Measurements from ENCODE around the gene PLLP.
A peak's percentile ranks its signal among the peaks of the same experiment; 100 is the strongest.
"Not testable (repeated sequence)": the region's sequence is repeated elsewhere in the genome, so short reads cannot be mapped to it uniquely, and the experiment has no call there.

Gene PLLP

DNA sequence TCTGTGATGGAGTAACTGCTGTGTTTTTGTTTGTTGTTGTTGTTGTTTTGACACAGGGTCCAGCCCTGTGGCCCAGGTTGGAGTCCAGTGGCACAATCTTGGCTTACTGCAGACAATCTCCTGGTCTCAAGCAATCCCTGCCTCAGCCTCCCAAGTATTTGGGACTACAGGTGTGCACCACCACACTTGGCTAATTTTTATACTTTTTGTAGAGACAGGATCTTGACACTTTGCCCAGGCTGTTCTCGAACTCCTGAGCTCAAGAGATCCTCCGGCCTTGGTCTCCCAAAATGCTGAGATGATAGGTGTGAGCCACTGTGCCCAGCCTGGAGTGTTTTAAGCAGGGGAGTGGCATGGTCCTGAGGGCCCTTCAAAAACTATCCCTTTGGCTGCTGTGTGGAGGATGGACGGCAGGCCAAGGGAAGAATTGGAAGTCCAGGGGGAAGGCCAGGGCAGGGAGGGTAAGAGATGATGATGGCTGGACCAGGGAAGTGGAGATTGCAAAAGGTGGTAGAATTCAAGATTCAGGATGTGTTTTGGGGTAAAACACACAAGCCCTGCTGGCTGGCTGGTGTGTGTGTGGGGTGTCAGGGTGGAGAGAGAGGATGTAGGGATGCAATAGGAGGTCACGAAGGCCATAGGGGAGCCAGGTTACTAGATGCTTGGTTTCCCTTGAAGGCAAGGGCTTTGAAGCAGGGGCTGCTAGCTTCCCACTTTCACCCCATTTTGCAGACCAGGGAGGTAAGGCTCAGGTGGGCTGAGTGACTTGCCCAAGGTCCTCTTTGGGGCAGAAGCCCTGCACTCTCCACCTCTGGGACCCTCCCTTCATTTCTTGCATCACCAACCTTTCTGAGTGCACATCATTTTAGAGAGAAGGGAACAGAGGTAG is 18.8 kb upstream of the PLLP start:
- no peak for DNase-seq (ENCODE audit: low read depth)

DNA sequence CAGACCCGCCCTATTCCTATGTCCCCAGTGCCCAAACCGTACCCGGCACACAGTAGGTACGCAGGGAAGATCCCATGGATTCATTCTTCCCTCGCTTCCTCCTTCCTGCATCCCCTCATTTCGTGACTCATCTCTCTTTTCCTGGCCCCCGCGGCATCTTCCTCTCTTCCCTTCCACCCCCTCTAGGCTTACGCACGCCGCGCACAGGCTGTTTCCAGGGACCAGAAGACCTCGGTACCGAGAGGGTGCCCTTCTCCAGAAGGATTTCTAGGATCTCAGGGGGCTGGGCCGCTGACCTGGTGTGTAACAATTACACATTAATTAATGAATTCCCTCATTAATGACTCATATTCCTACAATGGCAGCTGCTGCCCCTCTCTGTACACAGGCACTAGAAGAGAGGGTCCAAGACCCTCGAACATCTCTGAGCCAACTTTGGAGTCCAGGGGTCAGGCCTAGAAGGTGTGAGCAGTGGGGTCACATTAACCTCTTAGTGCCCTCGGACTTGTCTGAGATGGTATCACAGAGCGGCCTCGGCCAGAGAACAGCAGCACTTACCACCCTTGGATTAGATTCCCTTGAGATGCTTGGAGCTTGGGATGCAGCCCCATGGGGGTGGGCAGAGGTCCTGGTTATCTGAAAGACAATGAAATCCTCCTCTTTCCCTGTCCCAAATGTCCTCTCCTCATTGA is 16.8 kb upstream of the PLLP start:
- no peak for DNase-seq (ENCODE audit: low read depth)

DNA sequence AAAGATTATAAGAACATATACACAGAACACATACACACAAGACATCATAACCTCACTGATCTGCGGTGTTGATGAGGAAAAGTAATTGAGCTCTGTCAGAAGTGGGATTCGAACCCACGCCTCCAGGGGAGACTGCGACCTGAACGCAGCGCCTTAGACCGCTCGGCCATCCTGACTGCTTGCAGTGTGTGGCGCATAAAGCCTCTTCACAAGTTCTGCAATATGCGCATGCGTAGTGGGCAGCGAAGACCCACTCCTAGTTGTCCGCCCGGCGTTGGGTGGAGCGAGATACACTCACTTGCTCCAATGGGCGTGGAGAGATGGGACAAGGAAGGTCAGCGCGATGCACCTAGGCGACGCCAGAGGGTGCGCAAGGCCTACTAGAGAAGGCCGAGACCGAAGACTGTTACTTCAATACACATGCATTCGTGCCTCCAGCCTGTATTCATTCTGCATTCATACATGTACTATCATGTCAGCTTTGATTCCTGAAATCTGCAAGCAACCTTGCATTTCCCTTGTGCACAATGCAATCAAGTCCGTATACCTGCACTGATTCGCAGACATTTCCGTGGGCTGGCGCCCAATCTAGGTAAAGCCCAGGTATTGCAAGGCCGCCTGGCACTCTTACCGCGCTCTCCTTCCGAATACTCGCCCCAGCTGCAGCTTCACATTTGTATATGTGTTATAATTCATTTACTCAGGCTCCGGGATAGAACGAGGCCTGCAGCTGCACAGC is 16.1 kb upstream of the PLLP start:
- DNase-seq (ENCODE audit: low read depth), result peak; percentile 99

DNA sequence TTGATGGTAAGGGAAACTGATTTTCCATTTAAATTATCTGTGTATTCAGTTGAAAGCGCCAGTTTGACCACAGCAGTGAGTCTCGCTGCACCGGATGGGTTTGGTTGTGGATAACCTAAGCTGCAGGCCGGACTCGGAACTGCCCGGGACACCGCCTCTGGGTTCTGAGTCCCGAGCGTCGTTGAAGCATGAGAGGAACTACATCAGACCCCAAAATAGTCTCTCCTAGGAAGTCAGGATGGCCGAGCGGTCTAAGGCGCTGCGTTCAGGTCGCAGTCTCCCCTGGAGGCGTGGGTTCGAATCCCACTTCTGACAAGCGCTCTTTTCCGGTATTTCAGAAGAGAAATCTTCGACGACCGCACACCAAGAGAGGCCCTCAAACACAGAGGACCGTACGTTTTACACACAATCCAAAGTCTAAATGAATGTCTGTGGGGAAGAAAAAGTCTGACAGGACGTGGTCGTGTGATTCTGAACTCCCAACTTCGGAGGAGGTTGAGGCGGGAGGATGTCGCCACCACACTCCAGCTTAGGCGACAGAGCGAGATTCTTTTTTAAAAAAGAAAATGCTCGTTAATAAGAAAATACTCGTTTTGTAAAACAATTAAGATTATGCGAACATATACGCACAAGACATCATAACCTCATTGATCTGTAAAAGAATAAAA is 15.4 kb upstream of the PLLP start:
- peak; percentile 84 for DNase-seq (ENCODE audit: low read depth)

DNA sequence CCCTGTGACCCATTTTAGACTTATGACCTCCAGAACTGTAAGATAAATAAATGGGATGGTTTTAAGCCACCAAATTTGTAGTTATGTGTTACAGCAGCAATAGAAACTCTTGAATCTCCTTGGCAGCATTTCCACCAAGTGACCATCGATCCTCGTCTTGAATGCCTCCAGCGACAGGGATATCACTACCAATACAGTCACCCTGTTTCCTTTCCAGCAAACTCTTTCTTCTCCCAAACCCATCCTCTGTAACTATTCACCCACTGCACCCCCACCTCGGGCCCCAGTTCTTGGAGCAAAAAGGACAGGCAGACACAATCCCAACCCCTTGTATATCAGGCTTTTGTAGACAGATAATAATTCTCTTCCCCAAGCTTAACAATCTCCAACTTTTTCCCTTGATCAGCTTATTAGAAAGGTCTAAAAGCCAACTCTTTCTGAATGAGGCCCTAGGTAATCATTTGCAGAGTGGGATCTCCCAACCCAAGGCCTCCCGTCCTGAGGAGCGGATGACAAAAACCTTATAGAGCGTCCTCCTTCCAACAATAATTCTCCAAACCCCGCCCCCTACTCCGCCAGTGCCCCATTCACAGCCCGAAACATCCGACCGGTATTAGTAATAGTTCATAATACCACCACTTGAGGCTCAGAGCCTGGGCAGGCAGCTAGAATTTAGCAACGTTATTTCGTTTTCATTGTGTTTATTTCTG is 14.7 kb upstream of the PLLP start:
- DNase-seq (ENCODE audit: low read depth), result peak; percentile 29

DNA sequence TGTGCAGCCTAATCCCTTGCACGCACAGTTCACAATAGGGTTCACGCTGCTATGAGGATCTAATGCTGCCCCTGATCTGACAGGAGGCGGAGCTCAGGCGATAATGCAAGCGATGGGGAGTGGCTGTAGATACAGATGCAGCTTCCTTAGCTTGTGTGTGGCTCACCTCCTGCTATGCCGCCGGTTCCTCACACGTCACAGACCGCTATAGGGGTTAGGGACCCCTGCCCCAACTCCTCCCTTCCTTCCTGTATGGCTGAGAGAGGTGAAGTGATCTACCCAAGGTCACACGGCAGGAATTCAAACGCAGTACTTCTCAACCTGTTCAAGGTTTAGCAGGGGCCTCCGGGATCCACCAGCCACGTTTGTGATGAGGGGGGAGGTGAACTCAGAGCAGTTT is 13.4 kb upstream of the PLLP start:
- DNase-seq (ENCODE audit: low read depth), result no peak

DNA sequence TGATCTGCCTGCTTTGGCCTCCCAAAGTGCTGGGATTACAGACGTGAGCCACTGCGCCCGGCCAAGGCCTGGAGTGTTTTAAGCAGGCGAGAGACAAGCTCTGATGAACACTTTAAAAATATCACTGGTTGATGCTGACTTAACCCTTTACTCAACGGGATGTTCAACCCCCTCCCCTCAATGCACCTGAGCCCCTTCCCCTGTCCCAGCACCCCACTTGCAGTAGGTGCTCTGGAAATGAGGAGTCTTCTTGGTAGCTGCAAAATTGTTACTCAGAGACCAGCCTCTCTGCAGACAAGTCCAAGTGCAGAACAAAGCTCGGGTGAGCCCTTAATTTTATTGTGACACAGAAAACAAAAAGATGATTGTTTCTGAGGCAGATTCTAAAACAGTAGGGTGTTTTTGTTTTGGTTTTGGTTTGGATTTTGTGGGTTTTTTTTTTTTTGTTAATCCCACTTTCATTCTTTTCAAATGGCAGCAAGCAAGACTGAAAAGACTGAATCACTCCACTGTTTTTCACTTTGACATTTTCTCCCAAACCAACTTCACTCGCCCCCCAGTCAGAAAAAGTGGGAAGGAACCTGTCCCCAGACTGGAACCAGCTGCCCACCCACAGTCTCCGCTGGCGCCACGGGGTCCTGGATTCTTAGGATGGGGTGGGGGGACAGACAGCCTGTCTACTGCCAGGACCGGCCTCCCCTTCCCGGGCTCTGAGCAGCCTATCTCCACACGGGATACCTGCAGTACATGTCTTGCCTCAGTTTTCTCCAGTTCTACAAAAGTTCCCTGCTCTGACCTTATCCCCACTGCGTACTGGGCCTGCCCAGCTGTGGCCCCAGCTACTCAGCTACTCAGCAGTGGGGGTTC is 5.2 kb upstream of the PLLP start:
- no peak for DNase-seq (ENCODE audit: low read depth)

DNA sequence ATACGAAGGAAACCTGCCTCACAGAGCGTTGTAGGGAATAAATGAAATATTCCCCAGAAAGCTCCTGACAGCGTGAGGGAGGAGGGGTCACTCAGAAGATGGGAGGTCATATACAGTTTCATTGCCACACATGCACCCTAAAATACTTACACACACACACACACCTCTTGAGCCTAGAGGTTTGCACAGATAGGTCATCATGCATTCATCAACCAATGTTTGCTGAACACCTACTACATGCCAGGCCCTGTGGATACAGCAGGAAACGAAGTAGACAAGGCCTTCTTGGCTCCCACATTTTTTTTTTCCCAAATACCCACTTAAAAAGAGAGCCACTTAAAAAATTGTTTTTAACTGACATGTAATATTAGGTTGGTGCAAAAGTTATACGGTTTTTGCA is 907 bp upstream of the PLLP start:
- DNase-seq (ENCODE audit: low read depth), result no peak

DNA sequence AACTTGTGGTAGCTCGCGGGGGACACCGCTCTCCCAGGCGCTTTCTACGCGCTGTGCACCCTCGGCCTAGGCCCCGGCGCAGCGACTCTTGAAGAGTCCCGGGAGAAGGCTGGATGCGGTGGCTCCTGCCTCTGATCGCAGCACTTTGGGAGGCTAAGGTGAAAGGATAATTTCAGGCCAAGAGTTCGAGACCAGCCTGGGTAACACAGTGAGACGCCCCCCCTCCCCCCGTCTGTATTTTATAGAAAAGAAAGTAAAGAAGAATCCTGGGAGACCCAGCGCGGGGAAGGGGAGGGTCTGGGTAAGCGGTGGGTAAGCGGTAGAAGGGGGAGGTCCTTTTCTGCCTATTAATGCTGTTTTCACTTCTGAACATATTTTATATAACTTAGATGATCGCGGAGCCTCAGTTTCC is 486 bp upstream of the PLLP start:
- no peak for DNase-seq (ENCODE audit: low read depth)

DNA sequence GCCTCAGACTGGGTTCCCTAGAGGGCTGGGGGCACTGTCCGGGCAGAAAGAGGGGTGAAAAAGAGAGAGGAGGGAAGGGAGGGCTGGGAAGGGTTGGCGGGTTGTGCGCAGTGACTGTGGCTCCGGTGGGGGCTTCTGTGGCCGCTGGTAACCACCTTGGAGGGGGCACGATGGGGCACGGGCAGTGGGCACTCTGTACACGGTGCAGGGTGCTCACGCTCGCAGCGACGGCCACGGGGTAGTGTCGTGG is 588 bp downstream of the PLLP start:
- no peak for DNase-seq (ENCODE audit: low read depth)

DNA sequence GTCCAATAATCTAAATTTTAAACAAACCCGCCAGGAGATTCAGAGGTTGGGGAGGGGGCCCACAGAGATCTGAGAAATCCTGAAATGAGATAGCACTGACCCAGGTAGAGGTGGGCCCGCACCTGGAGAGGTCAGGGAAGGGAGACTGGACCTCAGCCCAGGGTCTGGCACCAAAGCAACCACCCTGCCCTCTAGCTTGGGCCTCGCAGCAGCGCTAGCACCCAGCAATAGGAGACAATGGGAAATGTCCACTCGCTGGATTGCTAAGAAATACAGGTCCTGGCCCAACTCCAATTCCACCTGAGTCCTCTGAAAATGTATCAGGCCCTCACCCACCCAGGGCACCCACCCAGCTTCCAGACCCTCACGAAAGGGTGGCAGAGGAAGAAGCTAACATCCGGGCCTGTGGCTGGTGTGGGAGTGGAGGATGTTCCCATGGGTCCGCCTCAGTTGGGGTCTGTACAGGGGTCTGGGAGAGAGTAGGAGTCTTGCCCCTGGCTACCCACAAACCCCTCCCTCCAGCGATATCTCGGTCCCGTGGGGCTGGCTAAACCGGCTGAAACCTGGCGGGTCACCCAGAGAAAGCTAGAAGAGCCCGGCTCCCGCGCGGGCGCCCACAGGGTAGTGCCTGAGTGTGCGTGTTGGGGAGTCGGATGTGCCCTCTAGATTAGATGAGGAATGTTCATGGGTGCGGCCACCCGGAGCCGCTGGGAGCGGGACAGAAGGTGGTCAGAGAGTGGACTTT is 1.1 kb downstream of the PLLP start:
- no peak for DNase-seq (ENCODE audit: low read depth)

DNA sequence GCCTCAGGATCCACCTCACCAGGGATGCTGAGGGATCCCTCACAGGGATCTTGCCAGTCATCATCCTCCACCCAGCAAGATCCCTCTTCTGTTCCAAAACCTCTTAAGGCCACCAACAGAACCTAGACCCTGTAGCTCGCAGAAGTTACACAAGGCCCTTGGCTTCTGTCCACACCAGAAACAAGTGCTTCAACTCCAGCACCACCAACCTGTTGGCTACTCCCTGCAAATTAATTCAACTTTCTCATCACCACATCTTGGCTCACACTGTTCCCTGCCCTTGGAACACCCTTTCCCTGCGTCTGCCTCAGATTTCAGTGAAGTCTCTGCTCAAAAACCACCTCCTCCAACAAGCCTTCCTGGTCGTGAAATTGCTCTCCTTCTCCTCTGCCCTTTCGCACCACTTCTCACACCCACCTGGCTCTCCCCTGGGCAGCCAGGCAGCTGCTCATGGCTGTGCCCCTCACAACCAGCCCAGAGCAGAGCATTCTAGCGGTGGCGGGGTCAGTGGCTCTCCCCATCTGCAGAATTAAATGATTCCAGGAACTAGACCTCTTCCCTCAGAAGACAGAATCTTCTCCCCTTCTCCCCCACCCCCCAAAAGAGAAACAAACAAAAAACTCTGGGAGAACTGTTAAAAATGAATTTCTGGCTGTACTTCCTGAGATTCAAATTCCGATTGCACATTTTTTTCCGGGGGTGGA is 1.8 kb downstream of the PLLP start:
- no peak for DNase-seq (ENCODE audit: low read depth)

DNA sequence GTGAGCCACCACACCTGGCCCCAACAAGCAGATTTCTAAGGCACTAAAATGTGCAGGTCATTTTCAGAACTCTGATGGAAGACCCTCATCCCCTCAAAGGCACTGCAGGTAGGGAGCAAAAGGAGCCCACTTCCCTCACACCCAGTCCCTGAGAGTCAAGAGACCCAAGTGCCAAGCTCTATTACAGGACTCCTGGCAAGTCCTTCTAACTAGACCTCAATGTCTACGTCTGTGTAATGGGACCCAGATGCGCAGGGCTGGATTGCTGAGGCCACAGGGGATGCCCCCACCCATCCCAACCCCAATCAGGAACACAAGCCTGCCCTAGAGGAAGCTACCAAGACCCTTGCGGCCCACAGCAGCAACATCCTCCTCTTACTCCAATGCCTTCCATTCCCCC is 2.7 kb downstream of the PLLP start:
- DNase-seq (ENCODE audit: low read depth), result no peak

DNA sequence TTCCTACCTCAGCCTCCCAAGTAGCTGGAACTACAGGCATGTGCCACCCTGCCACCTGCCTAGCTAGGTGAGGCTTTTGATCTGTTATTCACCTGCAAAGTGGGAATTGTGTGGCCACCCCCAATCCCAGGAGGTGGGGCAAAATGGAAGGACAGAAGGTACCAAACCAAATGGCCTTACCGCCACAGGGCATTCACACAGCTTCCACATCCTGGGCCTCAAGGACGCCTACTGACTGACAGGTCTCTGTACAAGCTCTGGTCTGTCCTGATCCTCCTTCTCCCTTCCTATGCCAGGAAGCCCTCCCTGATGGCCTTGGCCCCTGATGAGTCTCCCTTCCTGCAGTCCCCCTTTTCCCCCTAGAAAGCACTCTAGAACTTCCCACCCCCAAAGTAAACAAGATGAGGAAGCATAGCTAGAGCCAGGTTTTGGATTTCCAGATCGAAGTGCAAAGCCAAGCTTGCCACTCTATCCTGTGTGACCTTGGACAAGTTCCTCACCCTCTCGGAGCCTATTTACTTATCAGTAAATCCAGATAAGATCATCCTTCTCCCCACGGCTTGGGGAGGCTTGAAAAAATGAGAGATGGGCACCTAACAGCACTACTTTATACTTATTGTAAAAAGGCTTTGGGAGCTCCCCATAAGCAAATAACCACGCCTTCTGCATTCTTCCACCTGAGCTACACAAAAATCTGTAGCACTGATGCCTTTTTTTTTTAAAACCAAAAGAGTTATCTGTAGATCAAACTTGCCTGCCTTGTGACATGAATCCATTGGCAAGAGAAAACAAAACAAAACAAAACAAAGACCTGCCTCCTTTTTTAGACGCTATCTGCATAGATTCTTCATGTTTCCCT is 4.5 kb downstream of the PLLP start:
- DNase-seq (ENCODE audit: low read depth), result no peak

DNA sequence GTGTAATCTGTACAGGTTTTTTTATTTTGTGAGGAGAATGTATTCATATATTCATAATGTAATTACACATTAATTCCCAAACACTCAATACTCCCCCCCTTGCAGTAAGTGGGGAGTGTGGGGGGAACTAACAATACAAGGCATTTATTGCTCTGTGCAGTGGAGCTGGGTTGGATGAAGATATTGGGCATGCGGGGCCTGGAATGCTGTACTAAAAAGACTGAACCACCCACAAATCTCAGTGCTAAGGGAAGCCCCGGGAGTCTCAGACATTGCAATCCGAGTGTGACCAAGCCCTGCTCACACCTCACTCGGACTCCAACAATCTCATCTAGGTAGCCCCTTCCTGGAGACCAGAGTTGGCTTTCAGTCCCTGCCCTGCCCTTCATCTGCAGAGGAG is 6.0 kb downstream of the PLLP start:
- no peak for DNase-seq (ENCODE audit: low read depth)

DNA sequence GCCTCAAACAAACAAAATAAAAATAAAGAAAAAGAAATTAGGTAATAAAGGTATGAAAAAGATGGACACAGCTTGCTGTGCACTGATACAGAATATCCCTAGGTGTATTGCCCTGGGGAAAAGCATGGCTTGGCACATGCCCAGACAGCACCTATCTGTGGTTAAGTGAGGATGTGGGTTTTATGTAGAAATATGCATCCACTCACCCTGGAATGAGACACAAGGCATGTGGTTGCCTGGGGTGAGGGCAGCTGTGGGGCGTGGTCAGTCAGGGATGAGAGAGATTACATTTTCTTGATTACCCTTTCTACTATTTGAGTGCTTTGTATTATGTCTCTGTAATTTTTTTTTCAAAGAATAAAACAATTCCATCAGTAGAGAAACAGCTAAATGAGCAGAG is 6.9 kb downstream of the PLLP start:
- DNase-seq (ENCODE audit: low read depth), result peak; percentile 26

DNA sequence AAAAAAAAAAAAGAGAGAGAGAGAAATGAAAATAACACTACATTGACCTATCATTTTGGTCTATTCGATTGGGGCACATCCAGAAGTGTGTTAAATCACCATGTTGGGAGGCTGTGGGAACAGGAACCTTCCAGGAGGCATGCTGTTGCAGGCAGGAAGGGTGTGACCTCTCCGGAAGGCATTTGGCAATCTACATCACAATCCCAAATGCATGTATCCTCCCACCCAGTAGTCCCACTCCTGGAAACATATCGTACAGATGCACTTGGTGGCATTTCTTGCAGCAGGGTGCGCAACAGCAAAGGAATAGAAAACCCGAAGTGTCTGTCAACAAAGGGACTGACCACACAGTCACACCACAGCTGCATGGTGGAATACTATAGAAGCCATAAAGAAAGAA is 7.9 kb downstream of the PLLP start:
- DNase-seq (ENCODE audit: low read depth), result no peak

DNA sequence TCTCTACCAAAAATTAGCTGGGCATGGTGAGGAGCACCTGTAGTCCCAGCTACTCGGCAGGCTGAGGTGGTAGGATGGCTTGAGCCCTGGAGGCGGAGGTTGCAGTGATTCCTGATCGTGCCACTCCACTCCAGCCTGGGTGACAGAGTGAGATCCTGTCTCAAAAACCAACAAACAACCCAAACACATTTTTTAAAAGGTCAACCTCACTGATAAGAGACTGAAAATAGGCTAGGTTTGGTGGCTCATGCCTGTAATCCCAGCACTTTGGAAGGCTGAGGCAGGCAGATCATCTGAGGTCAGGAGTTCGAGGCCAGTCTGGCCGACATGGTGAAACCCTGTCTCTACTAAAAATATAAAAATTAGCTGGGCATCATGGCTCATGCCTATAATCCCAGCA is 8.5 kb downstream of the PLLP start:
- not testable (repeated sequence) for DNase-seq (ENCODE audit: low read depth)

DNA sequence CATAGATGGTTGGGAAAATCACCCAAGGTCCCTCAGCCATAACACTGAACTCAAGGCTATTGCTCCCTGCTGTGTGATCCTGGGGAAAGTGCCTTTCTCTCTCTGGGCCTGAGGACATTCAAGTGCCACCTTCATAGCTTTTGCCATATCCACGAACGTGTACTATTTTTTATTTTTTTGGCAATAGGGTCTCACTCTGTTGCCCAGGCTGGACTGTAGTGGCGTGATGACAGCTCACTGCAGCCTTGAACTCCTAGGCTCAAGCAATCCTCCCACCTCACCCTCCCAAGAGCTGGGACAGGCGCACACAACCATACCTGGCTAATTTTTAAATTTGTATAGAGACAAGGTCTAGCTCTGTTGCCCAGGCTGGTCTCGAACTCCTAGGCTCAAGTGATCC is 10.6 kb downstream of the PLLP start:
- no peak for DNase-seq (ENCODE audit: low read depth)
